Gastroesophageal sphincter (tissue), 4 donors: ENCODE measurements around the gene IMMP2L. TPM values are rescaled to one million over a fixed set of nuclear protein-coding genes. Genes with fewer than 3 reads are reported as not detected.

ENCODE experiments used
- ATAC-seq: fragments of 150-250 bp; one replicate; pipeline ENCODE4 v1.9.1; 2016; ENCODE audit warnings: mild to moderate bottlenecking, moderate library complexity
- H3K27ac ChIP-seq, 4 donors: fragments of 200-600 bp; sonication (generic) in 3 of 4; 1 replicate in 3 of 4; 2 replicates in 1 of 4; pipeline ENCODE4 v1.5.1; 2016 to 2019
- H3K27me3 ChIP-seq: fragments of 200-600 bp; sonication (generic); one replicate; pipeline ENCODE4 v1.5.1; 2019
- H3K36me3 ChIP-seq, 2 donors: fragments of 200-600 bp; sonication (generic); one replicate each; pipeline ENCODE4 v1.5.1; 2019; ENCODE audit warnings: control low read depth in 1 of 2
- H3K4me1 ChIP-seq, 3 donors: fragments of 200-600 bp; sonication (generic); 1 replicate in 2 of 3; 2 replicates in 1 of 3; pipeline ENCODE4 v1.5.1; 2016 to 2019; ENCODE audit warnings: control low read depth in 2 of 3
- H3K4me3 ChIP-seq, 2 donors: fragments of 200-600 bp; sonication (generic); one replicate each; pipeline ENCODE4 v1.5.1; 2019; ENCODE audit warnings: mild to moderate bottlenecking in 1 of 2, moderate library complexity in 1 of 2
- H3K9me3 ChIP-seq, 3 donors: fragments of 200-600 bp; sonication (generic); one replicate each; pipeline ENCODE4 v1.5.1; 2017 to 2019; ENCODE audit warnings: control low read depth in 2 of 3
- EP300 ChIP-seq: sonication (generic); formaldehyde crosslinking; IDR thresholded peaks from one replicate; pipeline ENCODE4 v1.6.1; 2017; ENCODE audit warnings: antibody characterized with exemption, mild to moderate bottlenecking
- POLR2A ChIP-seq, 2 donors: fragments of 450-650 bp; IDR thresholded peaks; one replicate each; pipeline ENCODE4 v1.6.1; 2017; ENCODE audit warnings: antibody characterized with exemption in 2 of 2, mild to moderate bottlenecking in 2 of 2, moderate library complexity in 1 of 2
- POLR2AphosphoS5 ChIP-seq: sonication (generic); formaldehyde crosslinking; IDR thresholded peaks from one replicate; pipeline ENCODE4 v1.6.1; 2017; ENCODE audit warnings: antibody characterized with exemption
- WGBS, 2 donors: methylation state at CpG; one replicate each; pipeline ENCODE4 v1.1.5; 2018; ENCODE audit warnings: low coverage in 1 of 2; 5-methylcytosine and 5-hydroxymethylcytosine counted together
- total RNA-seq, 4 donors: library from RNA; depleted of rRNA; stranded (reverse); fragments of >200 nt; gene quantifications; one replicate each; pipeline ENCODE4 v1.1.0, GENCODE V29; 2016
- TF ChIP-seq, protein P1 (sequence below), 4 experiments: fragments of 200-600 bp in 2 of 4; fragments of 450-650 bp in 2 of 4; sonication (generic) in 1 of 4; IDR thresholded peaks; one replicate each; pipeline ENCODE4 v1.5.1; 2017 to 2019; ENCODE audit warnings: antibody characterized with exemption in 4 of 4, mild to moderate bottlenecking in 2 of 4, moderate library complexity in 2 of 4

IMMP2L gene
- total RNA-seq, 4 donors from 2014 or later, result 13.6 to 38.5 (median 30.1) TPM

DNA sequence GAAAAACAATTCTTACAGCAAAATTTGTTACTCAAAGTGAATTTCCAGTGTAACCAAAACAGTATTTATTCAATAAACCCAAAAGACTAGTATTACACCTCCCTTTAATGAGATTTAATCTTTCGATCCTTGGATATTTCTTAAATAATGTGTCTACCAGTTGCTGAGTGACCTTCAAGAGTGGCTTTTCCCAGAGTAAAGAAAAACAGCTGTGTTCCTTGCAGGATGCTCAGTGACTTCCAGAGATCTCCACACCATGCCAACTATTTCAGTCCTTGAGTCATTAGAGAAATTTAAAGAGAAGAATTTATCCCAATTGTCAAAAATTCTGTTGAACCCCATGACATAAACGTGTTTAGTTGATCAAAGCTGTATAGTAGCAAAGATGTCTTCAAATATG lies 44.0 kb downstream of the IMMP2L start:
- 59 to 70% methylated on average over 2 of the region's 2 CpGs for WGBS, 2 donors
- ATAC-seq, result no peak
- Histone ChIP-seq H3K4me3 (no peak overlapping the region), H3K4me1 (no peaks in the 10 kb centered on the region), H3K9me3 (peaks cover 0 to 9% (median 0%) of the 10 kb centered on the region in 3 donors), H3K27me3 (no peaks in the 10 kb centered on the region), H3K27ac (no peak overlapping the region), H3K36me3 (peaks cover 0 to 15% of the 10 kb centered on the region in 2 donors)
- no peak for TF ChIP-seq POLR2A (IDR thresholded peaks at IDR 0.05)
- no peak for TF ChIP-seq POLR2AphosphoS5
- no peak for TF ChIP-seq EP300
- TF ChIP-seq, protein P1, sequence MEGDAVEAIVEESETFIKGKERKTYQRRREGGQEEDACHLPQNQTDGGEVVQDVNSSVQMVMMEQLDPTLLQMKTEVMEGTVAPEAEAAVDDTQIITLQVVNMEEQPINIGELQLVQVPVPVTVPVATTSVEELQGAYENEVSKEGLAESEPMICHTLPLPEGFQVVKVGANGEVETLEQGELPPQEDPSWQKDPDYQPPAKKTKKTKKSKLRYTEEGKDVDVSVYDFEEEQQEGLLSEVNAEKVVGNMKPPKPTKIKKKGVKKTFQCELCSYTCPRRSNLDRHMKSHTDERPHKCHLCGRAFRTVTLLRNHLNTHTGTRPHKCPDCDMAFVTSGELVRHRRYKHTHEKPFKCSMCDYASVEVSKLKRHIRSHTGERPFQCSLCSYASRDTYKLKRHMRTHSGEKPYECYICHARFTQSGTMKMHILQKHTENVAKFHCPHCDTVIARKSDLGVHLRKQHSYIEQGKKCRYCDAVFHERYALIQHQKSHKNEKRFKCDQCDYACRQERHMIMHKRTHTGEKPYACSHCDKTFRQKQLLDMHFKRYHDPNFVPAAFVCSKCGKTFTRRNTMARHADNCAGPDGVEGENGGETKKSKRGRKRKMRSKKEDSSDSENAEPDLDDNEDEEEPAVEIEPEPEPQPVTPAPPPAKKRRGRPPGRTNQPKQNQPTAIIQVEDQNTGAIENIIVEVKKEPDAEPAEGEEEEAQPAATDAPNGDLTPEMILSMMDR (IDR thresholded peaks at IDR 0.05), result no peak

DNA sequence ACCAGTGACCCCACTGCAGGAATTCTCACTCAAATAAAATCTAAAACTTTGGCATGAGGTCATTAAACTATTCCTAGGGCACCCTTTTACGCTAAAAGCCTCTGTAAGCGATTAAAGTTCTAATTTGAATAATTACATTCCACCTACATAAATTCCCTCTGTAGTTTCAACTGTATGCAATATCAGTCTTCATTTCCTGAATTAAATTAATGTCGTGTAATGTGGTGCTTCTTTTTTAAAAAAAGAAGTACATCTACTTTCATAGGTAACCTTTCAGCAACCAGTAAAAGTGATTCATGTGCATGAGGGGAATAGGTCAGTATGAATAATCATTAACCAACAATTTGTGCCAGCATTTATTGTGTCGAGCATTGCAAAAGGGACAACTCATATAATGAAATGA lies 44.7 kb downstream of the IMMP2L start:
- TF ChIP-seq, protein P1 (IDR thresholded peaks at IDR 0.05), result no peak
- TF ChIP-seq POLR2A (IDR thresholded peaks at IDR 0.05) (no peak), POLR2AphosphoS5 (no peak)
- 84 to 85% methylated on average over 4 of the region's 4 CpGs for WGBS, 2 donors
- H3K4me1 ChIP-seq, result no peaks in the 10 kb centered on the region

DNA sequence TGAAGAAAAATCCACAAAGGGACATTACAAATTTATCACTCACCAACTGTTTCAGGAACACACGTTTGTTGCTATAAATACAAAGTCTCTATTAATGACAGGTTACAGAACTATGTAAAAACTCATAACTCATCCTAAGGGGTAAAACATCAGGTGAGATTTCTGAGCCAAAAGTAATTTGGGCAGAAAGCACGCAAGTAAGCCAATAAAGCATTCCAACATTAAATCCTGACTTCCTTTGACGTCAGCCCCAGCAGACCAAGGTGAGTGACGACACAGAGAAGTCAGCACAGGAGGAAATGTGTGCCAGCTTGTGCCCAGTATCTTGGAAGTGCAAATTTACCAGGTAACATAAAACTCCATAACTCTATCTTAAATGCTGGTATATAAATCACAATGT lies 45.7 kb downstream of the IMMP2L start:
- ATAC-seq, result no peak
- TF ChIP-seq, protein P1 (IDR thresholded peaks at IDR 0.05), result no peak
- TF ChIP-seq POLR2A (IDR thresholded peaks at IDR 0.05) (no peak), EP300 (no peak), POLR2AphosphoS5 (no peak)
- Histone ChIP-seq H3K4me3 (no peak overlapping the region), H3K4me1 (no peaks in the 10 kb centered on the region), H3K36me3 (peaks cover 0 to 10% of the 10 kb centered on the region in 2 donors), H3K9me3 (peaks cover 0 to 3% (median 0%) of the 10 kb centered on the region in 3 donors), H3K27ac (no peak overlapping the region), H3K27me3 (no peaks in the 10 kb centered on the region)
- 27 to 38% methylated on average over 4 of the region's 4 CpGs for WGBS, 2 donors

More for the DNA sequence above, 44.7 kb downstream of the IMMP2L start:
- no peak for ATAC-seq
- Histone ChIP-seq H3K9me3 (peaks cover 0 to 9% (median 0%) of the 10 kb centered on the region in 3 donors), H3K27me3 (no peaks in the 10 kb centered on the region), H3K27ac (no peak overlapping the region), H3K4me3 (no peak overlapping the region), H3K36me3 (peaks cover 0 to 15% of the 10 kb centered on the region in 2 donors)

DNA sequence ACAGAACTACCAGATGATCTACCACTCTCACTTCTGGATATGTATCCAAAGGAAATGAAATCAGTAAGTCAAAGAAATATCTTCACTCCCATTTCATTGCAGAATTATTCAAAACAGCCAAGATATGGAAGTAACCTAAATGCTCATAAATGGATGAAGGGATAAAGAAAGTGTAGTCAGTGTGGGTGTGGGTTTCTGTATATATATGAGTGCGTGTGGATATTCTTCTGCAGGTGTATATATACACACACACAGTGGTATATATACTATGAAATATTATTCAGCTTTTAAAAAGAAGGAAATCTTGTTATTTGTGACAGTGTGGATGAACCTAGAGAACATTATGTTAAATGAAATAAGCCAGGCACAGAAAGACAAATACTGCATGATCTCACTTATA lies 48.7 kb downstream of the IMMP2L start:
- Histone ChIP-seq H3K4me1 (no peaks in the 10 kb centered on the region), H3K9me3 (no peaks in the 10 kb centered on the region), H3K36me3 (no peaks in the 10 kb centered on the region), H3K27ac (no peak overlapping the region), H3K27me3 (no peaks in the 10 kb centered on the region), H3K4me3 (no peak overlapping the region)
- TF ChIP-seq, protein P1 (IDR thresholded peaks at IDR 0.05), result no peak
- TF ChIP-seq POLR2AphosphoS5 (no peak), EP300 (no peak), POLR2A (IDR thresholded peaks at IDR 0.05) (no peak)
- no peak for ATAC-seq
- WGBS, 2 donors, result 71 to 89% methylated on average over 1 of the region's 1 CpG

DNA sequence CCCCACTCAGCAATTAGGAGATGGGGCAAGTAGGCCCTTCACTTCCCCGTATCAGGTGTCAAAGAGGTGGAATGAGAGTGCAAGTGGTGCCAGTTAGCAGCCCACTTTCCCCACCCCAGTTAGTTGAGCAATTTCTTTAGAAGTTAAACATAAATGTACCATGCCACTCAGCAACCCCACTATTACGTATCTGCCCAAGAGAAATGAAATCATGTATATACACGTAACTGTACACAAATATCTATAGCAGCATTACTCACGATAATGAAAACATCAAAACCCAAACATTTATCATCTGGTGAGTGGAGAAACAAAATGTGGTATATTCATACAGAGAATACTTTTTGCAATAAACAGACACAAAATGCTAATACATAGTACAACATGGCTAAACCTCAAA lies 50.4 kb downstream of the IMMP2L start:
- Histone ChIP-seq H3K27me3 (no peaks in the 10 kb centered on the region), H3K4me1 (no peaks in the 10 kb centered on the region), H3K36me3 (no peaks in the 10 kb centered on the region), H3K27ac (no peak overlapping the region), H3K9me3 (no peaks in the 10 kb centered on the region), H3K4me3 (no peak overlapping the region)
- ATAC-seq, result no peak
- 96% methylated on average over 3 to 4 of the region's 4 CpGs for WGBS, 2 donors
- TF ChIP-seq POLR2A (IDR thresholded peaks at IDR 0.05), result no peak
- TF ChIP-seq, protein P1 (IDR thresholded peaks at IDR 0.05), result no peak
- TF ChIP-seq EP300, result no peak
- no peak for TF ChIP-seq POLR2AphosphoS5
